Measurements from ENCODE around the gene COL16A1.

COL16A1 gene

DNA sequence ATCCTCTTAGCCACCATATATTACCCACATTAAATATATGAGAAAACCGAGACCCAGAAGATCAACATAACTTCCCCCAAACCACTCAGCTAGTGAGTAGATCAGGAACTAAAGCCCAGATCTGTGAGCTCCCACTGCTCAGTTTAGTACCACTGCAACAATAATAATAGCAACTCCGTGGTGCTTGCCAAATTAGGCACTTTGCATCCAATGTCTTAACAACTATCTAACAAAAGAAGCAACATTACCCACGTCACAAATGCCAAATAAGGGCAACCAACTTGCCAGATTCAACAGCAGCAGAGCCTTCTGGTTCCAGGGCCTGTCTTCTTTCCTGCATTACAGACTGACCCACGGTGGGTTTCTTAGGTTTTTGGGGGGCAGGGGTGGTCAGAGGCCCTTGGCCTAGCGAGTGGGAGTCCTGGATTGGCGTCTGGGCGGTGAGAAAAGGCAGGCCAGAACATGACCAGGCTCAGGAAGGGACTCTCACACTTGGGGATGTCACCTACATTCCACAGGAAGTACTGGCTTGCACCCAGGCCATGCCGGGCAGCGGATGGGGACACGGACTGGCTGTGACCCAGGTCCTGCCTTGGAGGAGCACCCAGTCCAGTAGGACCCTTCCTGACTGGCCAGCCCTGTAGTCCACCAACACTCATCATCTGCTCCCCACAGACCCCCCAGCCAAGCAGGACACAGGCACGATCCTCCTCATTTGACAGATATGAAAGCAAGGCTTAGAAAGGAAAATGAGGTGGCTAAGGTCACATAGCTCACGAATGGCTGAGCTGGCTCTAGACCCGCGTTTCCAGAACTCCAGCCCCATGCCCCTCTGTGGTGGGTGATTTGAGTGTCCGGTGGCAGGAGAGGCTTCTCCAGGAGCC lies 81.7 kb downstream of the COL16A1 start:
- no peak for DNase-seq

DNA sequence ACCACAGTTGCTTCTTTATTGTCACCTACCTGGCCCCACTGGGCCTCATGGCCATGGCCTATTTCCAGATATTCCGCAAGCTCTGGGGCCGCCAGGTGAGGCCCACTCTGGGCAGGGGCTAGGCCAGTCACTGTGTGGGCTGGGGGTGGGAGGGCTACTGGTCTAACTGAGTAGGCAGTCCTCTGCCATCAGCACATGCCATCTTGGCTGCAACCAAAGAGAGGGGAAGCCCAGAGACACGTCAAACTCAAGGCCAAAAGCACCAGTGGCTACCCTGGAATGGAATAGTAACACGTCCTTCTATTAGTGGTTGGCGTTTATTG lies 82.4 kb downstream of the COL16A1 start:
- no peak for DNase-seq

DNA sequence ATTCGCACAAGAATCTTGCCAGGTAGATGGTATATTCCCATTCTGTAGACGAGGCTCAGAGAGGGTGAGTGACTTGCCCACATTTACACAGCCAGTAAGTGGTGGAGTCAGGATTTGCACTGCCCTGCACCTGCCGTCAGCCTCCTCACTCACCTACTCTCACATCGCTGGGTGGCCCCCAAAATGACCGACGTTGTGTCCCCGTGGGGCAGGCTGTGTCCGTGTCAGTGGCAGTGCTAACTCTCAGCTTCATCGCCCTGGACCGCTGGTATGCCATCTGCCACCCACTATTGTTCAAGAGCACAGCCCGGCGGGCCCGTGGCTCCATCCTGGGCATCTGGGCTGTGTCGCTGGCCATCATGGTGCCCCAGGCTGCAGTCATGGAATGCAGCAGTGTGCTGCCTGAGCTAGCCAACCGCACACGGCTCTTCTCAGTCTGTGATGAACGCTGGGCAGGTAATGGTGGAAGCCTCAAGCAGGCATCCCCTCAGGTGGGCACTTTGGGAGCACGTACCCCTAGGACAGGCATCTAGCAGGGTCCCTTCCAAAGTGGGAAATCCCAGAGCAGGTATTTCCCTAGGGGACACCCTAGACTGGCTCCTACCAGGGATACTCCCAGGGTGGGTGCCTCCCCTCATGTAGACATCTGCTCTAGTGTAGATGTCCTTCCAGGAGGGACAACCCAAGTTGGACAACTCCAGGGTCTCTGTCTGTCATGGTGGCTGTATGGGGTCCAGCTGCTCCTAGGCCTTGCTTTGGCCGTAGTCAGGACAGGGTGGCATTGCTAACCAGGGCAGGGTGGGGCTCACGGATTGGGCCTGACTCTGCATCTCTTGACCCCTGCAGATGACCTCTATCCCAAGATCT lies 83.0 kb downstream of the COL16A1 start:
- DNase-seq, result no peak

DNA sequence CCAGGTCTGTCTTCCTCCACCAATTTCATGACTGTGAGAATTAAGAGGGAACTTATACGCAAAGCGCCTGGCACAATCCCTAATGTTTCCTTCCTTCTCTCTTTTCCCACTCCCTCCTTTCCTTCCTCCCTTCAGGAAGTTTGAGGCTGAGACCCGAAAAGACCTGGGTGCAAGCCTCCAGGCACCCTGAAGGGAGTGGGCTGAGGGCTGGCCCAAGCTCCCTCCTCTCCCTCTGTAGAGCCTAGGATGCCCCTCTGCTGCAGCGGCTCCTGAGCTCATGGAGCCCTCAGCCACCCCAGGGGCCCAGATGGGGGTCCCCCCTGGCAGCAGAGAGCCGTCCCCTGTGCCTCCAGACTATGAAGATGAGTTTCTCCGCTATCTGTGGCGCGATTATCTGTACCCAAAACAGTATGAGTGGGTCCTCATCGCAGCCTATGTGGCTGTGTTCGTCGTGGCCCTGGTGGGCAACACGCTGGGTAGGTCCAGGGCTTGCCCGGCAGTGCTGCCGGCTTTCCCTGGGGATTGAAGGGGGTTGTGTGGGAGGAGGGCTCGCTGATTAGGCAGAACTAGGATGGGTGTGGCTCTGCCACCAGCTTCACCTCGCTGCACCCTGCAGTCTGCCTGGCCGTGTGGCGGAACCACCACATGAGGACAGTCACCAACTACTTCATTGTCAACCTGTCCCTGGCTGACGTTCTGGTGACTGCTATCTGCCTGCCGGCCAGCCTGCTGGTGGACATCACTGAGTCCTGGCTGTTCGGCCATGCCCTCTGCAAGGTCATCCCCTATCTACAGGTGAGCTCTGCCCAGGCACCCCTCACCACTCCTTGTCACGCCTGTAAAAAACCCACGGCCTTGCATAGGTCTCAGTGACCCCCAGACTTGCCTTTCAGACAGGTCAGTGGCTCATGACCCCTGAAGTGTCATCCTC lies 84.6 kb downstream of the COL16A1 start:
- no peak for DNase-seq

GRCh38 chr1:31617916-31618746 lies 85.7 kb downstream of the COL16A1 start:
- peak; percentile 40 for DNase-seq

GRCh38 chr1:31617218-31617915 lies 86.5 kb downstream of the COL16A1 start, which contains the start of gene HCRTR1:
Gene HCRTR1, plus strand, starts transcription at chr1:31617689. Its CDS starts 1,504 bp downstream, at chr1:31619193.
- DNase-seq, result no peak

DNA sequence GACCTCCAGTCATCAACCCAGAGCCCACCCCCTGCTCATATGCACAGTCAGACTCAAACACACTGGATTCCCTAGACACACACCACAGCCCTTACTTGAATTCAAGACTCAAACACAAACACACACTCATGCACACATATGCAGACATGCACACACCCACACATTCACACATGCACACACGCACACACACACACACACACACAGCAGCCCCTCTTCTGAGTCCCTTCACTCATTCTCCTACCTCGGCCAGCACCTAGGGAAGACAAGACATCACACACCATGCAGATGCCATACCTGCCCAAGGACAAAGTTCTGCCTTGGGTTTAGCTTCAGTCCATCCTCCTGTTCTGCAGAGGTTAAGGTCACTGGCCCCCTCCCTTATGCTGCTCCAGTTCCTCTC lies 87.9 kb downstream of the COL16A1 start:
- no peak for DNase-seq

- DNase-seq, result no peak
These were observed 88.4 kb downstream of the COL16A1 start for GRCh38 chr1:31615414-31615813.

DNA sequence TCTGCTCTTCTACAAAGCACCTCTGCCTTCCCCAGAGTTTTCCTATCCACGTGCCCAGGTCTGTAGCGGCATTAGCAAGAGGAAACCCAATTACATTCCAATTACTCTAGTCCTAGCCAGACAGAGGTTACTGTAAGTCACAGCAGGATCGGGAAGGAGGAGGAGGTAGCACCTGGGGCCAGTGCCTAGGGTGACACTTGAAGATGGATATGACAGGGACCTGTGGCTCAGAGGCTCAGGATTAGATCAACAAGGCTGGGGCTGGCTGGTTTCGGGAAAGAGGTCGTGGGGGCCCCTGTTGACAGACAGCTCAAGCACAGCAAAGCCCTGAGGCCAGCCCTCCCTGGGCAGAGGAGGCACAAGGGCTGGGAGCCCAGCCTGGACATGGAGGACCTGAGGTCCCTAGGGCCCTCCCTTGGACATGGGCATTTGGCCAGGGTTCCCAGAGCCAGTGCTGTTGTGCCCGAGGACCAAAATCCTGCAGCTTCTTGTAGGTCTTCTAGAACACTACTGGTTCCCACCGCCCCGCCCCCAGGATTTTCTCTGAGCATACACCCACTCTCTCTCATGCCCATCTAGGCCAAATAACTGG lies 89.3 kb downstream of the COL16A1 start:
- no peak for DNase-seq

GRCh38 chr1:31609514-31610118 lies 94.2 kb downstream of the COL16A1 start:
- DNase-seq, result no peak

DNA sequence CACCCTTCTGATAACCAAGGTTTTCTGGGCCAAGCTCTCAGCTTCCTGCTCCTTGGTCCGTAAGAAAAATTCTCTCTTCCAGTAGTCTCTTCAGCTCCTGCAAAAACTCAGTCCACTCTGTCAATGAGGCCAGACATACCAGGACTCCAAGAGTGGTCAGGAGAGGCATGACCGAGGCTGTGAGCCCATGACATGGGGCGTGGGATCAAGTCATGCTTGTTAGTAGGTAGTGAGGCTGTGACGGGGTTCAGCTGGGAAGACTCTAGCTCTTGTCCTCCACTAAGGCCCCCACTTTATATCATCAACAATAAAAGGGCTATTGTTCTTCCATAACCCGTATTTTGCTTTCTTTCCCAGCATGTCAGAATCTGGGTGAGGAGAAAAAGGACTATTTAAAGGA lies 96.5 kb downstream of the COL16A1 start:
- DNase-seq, result no peak

DNA sequence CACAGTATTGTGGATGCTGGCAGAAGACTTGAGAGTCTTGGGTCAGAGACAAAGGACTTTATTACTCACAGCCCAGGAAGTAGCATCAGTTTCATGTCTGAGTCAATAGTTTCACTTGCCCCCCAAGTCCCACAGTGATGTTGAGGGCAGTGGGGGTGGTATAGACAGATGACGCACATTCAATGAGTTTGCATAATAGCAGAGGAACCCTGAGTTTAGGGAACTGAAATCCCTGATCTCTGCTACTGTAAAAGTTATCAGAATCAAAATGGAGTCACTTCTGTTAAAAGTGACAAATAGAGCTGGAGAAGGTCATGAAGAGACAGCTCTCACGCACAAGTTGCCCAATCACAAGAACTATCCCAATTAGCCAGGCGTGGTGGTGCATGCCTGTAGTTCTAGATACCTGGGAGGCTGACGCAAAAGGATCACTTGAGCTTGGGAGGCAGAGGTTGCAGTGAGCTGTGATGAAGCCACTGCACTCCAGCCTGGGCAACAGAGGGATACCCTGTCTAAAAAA lies 97.8 kb downstream of the COL16A1 start:
- DNase-seq, result peak; percentile 56

Data from stimulated activated CD4-positive, alpha-beta T cell treated with anti-CD3 and anti-CD28 coated beads, Interleukin-4, amount 100 ng/mL, for 24 hours (primary cell).